Cardiac septum (tissue), 1 donor: ENCODE results near the gene DUSP28. TPM values are rescaled to one million over a fixed set of nuclear protein-coding genes. Genes with fewer than 3 reads are reported as not detected.
"Not testable (repeated sequence)": the region's sequence is repeated elsewhere in the genome, so short reads cannot be mapped to it uniquely, and the experiment has no call there.

Experiments
- DNase-seq: peaks from one replicate; pipeline ENCODE4 v3.0.0-alpha.2; 2020; ENCODE audit warnings: low spot score
- intact Hi-C: fragments of 100-400 bp; cut with DNase I; formaldehyde crosslinking; loops from one replicate; pipeline ENCODE4 v1.14.0; 2022
- total RNA-seq: library from RNA; stranded (reverse); fragmentation: NEBNext Ultra II Directional; extraction: Animal tissue kit (Norgen Biotek cat#: 25700); gene quantifications from one replicate; pipeline ENCODE4 v1.2.1, GENCODE V29; 2021
- donor health status: DM: no; HTN: no; CAD: no.

Gene DUSP28
- total RNA-seq, 1 donor from 2014 or later = 9.7 TPM

DNA sequence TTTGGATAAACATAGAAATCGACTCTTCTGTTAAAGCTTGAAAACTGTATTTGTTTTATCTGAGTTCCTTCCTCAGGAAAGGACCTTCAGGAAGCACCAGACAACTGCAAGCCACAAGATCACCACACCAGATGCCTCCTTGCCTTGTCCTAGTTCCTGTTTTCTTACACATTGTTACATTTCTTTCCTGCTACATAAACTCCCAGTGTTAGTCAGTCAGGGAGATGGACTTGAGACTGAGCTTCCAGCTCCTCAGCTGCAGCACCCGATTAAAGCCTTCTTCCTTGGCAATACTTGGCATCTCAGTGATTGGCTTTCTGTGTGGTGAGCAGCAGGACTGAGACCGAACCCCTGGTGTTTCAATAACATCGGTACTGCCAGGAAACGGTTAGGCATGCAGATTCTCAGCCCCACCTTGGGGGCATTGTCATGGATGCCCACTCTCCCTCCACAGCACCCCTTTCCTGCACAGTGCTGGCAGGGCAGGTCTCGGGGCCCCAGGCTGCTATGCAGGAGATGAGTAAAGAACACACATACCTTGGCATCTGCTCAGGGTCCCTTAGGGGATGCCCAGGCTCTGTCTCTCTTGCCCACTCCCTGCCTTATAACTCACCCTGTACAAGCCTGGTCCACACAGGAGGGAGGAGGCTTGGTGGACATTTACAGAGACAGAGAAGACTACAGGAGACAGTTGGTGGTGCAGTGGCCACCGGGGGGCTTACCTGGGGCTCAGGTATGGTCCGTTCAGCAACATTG lies 35.0 kb upstream of the DUSP28 start:
- intact Hi-C loops = no loop called here
- no peak for DNase-seq

DNA sequence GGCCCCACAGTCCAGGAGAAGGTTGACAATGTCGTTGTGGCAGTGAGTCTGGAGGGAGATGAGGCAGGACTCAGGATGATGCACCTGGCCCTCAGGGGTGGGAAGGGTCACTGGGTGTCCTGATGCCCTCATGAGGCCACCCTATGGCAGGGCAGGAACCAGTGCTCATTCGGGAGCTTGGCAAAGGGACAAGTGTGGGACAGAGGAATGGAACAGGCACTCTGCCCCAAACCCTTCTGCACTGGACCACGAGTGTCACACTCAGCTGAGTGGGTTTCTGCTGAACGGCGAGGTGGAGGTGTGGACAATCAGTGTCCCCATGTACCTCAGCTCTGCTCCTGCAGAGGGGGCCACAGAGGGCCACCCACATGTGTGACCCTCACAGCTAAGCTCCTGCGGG lies 34.4 kb upstream of the DUSP28 start:
- intact Hi-C loops = no loop called here
- no peak for DNase-seq

DNA sequence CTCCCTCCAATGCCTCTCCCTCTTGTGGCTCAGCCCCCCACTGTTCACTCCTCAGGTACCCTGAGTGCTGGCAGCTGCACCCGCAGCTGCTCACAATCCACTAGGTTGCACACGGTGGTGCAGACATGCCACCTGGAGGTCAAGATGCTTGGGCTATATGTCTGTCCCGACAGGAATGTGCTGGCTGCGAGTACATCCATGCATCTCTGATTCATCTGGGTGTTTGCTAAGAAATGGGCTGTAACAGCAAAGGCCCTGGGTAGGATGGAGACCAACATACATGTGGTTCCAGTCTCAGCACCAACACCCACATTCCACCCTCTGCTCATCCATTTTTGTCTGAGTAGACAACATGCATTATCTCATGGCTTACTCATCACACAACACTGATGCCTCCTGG lies 33.6 kb upstream of the DUSP28 start:
- intact Hi-C loops = no loop called here
- DNase-seq = no peak

DNA sequence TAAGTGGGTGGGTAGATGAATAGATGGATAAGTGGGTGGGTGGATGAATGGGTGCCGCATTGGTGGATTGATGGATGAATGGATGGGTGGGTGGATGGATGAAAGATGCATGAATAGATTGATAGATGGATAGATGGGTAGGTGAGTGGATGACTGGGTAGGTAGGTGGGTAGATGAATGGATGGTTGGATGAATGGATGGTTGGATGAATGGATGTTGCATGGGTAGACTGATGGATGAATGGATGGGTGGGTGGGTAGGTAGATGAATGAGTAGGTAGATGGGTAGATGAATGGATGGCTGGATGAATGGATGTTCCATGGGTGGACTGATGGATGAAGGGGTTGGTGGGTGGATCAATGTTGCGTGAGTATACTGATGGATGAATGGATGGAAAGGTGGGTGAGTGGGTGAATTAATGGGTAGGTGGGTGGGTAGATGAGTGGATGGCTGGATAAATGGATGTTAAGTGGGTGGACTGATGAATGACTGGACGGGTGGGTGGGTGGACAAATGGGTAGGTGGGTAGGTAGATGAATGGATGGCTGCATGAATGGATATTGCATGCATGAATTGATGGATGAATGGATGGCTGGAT lies 32.9 kb upstream of the DUSP28 start:
- intact Hi-C loops = no loop called here

DNA sequence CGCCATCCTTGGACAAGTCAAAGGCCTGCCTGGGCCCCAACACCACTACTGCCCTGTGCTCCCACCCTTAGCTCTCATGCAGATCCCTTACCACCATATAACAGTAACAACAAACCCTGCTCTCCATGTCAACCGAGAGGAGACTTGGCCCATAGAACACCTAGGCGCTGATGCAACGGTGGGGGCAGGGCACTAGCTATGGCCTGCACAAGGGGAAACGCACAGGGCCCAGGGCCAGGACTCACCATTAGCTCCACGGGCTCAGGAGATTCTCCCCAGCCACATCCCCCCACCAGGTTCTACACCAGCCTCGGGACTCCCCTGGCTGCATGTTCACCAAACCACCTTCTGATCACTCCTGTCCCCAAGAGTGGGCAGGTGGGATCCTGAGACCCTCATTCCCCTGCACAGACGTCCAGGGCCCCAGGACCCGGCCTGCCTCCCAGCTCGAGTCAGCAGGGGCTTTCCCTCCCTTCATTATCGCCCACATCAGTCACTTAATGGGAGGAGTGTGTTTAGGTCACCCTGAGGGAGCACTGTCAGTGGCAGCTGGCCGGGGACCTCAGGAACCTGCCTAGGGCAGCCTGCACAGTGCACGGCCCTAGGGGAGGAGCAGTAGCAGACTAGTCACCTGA lies 31.6 kb upstream of the DUSP28 start:
- DNase-seq = no peak
- intact Hi-C loops = no loop called here

More for the DNA sequence above, 32.9 kb upstream of the DUSP28 start:
- DNase-seq = no peak

DNA sequence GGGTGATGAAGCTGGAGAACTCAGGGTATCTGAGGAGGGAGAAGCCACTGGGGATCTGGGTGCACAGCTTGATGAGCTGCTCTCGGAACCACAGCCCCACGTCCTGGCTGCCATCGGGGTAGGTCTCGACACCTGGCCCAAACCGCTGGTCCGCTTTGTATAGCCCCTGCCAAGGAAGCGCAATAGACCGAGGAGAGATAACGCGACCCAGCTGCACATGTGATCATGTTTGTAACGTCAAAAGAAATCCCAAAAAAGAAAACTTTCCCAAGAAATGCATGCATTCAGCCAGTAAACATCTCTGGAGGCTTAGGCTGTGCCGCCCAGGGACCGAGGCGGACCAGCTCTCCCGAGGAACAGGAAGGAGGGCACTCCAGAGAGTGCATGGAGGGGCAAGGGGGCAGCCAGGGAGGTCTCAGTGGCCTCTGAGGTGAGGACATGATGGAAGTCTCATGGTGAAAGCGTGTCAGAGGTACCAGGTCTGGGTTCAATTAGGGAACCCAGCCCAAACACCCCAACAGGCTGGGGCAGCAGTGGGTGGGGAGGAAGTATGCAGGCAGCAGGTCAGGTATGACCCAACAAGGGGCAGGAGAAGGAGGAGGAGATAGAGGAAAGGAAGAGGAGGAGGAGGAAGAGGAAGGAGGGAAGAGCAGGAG lies 30.7 kb upstream of the DUSP28 start:
- no peak for DNase-seq
- intact Hi-C loops = no loop called here

DNA sequence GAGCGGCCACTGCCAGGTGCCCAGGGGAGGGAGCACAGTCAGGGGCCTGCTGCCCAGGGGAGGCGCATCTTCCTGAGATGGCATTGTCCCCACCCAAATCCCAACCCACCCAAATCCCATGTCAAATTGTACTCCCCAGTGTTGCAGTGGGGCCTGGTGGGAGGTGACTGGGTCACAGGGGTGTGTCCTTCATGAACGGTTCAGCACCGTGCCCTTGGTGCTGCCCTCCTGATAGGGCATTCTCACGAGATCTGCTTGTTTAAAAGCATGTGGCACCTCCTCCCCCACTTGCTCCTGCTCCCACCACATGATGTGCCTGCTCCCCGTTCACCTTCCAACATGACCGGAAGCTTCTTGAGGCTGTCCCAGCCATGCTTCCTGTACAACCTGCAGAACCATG lies 30.0 kb upstream of the DUSP28 start:
- DNase-seq = no peak
- intact Hi-C loops = no loop called here

DNA sequence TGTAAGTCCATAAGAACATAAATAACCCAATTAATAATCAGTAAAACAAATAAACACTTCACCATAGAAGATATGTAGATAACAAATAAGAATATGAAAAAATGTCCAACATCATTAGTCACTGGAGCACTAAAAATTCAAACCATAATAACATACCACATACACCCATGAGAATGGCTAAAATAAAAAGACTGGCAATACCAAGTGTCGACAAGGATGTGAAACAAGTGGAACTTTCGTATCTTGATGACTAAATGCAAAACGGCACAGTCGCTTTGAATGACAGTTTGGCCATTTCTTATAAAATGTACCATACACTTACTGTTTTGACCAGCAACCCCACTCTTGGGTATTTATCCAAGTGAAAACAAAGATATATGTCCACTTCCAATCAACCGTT lies 29.1 kb upstream of the DUSP28 start:
- intact Hi-C loops = no loop called here

DNA sequence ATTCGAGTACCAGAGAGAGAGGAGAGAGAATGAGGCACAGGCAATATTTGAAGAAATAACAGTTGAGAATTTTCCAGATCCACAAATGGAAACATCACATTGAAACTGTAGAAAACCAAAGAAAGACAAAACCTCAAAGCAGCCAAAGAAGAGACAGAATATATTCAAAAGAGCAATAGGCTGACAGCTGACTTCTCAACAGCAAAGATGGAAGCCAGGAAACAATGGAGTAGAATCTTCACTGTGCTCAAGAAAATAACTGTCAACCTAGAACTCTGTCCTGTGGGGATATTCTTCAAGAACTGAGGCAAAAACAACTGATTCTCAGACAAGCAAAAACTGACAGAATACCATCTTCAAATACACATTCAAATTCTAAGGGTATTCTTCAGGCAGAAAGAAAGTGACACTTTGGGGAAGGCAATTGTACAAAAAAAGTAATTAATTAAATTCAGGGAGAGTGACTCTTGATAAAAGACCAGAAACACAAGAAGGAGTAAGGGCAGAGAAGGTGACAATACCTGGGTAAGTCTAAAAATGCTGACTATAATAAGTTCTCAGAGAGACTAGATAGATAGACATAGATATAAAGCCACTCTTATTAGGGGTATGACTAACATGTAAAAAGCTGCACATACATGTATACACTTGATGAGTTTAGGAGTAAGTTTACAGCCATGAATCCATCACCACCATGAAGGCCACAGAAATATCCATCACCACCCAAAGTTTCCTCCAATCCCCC lies 28.0 kb upstream of the DUSP28 start:
- intact Hi-C loops = no loop called here
- DNase-seq = no peak

More for the DNA sequence above, 29.1 kb upstream of the DUSP28 start:
- DNase-seq = no peak

DNA sequence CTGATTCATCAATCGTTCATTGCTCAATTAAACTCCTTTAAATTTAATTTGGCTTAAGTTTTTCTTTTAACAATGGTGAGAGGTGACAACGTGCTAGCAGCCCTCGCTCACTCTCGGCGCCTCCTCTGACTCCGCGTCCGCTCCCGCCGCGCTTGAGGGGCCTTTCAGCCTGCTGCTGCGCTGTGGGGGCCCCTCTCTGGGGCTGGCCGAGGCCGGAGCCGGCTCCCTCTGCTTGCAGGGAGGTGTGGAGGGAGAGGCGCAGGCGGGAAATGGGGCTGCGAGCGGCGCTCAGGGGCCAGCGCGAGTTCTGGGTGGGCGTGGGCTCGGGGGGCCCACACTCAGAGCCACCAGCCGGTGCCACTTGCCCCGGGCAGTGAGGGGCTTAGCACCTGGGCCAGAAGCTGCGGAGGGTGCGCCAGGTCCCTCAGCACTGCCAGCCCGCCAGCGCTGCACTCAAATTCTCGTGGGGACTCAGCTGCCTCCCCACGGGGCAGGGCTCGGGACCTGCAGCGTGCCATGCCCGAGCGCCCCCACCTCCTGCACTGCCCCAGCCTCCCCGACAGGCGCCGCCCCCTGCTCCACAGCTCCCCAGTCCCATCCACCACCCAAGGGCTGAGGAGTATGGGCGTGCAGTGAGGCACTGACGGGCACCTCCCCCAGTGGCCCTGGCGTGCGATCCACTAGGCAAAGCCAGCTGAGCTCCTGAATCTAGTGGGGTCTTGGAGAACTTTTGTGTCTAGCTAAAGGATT lies 22.0 kb upstream of the DUSP28 start:
- intact Hi-C loops = no loop called here
- no peak for DNase-seq

DNA sequence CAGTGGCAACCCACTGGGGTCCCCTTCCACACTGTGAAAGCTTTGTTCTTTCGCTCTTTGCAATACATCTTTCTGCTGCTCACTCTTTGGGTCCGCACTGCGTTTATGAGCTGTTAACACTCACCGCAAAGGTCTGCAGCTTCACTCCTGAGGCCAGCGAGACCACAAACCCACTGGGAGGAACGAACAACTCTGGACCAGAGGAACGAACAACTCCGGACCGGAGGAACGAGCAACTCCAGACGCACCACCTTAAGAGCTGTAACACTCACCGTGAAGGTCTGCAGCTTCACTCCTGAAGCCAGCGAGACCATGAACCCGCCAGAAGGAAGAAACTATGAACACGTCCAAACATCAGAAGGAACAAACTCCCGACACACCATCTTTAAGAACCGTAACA lies 21.1 kb upstream of the DUSP28 start:
- DNase-seq, intact Hi-C loops: not testable (repeated sequence)

DNA sequence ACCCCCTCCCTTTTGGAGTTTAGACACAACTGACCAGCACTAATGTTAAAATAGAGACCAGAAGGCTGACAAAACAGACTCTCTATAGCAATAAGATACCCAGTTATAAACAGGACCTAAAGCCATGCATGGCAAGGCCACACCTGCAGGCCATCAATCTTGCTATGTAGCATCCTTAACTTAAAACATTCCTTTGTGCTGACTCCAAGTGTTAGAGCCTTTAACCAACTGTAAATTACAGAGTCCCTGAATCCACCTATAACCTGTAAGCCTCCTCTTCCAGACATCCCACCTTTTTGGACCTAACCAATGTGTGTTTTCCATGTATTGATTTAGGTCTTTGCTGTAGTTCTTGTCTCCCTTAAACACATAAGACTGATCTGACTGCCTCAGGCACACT lies 20.3 kb upstream of the DUSP28 start:
- DNase-seq = no peak
- intact Hi-C loops = no loop called here

DNA sequence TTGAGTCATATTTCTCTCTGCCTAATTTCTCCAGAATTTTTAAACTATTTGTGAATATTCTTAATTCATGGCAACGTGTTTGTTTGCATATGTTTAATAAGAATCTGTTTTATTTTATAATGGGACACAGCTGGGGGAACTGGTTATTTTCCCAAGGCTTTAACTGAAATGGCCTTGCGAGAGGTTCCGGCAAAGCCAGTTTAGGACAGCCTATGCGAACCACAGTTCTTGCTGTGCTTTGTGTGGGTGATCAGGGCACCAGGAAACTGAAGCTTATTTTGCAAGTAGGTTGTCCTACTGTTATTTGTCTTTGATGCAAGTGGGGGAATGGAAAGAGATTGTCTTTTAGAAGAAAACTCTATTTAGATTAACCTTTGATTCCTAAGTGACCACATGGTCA lies 8.9 kb upstream of the DUSP28 start:
- intact Hi-C loops = no loop called here
- no peak for DNase-seq

DNA sequence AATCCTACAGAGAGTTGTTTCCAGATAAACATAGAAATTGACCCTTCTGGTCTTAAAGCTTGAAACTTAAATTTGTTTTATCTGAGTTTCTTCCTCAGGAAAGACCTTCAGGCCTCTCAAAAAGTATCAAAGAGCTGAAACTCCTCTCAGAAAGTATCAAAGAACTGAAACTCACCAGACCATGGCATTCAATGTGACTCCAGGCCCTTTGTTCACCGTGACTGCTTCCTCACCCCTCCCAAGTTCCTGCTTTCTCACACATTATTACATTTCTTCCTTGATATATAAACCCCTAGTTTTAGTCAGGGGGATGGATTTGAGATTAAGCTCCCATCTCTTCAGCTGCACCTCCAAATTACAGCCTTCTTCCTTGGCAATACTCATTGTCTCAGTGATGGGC lies 8.3 kb upstream of the DUSP28 start:
- intact Hi-C loops = no loop called here
- DNase-seq = no peak

DNA sequence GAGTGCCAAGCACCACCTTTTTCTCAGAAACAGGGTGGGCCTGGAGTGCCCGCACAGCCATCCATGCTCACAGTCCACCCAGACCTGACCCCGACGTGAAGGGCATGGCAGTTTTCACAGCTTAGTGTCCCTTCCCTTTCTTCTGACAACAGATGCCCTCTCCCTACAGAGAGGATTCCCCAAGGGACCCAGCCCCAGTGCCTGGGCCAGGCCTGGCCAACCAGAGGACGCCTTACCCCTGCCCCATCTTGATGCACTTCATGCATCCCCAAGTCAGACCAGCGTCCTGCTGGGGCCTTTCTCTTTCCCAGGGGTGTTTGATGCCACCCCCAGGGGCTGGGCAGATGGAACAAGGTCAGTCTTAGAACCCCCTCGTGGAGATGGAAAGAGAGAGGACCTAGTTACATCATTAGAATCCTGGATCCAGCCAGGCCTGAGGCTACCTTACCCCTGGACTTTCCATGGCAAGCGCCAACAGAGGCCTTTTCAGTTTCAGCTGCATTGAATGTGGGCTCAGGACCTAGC lies 6.1 kb upstream of the DUSP28 start:
- DNase-seq = no peak
- intact Hi-C loops = no loop called here

DNA sequence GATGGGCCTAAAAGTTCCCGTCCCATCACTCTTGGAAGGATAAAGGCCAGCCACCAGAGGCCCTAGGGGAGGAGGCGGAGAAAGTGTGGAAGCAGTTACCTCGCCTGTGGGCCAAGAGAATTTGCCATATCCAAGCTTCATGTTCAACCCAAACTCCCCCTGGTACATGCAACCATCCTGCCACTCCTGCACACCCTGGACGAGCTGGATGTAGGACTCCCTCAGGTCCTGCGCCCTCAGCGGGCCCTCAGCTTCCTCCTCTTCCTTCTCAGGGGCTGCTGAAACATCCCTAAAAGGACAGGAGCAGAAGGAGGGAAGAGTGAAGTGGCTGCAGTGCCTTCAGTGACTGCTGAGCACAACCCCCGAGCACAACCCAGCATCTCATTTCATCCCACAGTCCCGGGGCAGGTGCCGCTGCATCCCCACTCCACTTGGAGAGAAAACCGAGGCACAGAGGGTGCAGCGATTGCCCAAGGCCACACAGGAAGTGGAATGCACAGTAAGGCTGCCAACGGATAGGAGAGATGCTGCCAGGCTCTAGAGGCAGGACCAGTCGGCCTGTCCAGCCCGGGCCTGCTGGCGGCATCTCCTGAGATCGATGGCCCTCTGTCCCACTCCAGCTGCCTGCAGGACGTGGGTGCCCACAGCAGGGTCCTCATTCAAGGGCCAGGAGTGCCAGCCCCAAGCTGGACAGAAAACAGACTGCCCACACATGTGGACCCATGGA lies 5.2 kb upstream of the DUSP28 start:
- intact Hi-C loops = no loop called here
- DNase-seq = no peak

DNA sequence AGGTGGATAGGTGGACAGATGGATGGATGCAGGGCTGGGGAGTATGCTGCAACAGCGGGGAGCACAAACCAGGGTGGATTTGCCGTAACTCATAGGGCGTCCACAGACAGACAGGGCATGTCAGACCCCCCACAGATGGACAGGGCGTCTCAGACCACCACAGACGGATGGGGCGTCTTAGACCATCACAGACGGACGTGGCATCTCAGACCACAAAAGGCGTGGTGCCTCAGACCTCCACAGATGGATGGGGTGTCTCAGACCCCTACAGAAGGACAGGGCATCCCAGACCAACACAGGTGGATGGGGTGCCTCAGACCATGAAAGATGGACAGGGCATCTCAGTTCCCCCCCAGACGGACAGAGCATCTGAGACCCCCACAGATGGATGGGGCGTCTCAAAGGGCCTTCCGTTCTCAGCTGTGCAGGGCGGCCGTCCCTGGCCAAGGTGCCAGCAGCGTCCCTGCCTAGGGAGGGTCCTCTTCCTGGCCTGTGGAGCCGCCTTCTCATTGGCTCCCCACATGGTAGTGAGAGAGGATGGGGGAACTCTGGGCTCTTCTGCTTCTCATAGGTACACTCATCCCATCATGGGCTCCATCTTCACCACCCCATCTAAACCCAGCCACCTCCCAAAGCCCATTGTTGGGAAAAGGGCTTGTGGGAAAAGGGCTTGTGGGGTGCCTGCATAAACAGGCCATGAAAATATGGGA lies 4.5 kb upstream of the DUSP28 start:
- intact Hi-C loops = no loop called here
- DNase-seq = no peak
